Astrocyte of the cerebellum (primary cell): ENCODE measurements around the gene C1orf174.

Experiments used
- DNase-seq: peaks from one replicate; pipeline ENCODE4 v3.0.0-alpha.2; 2011; ENCODE audit warnings: low read depth
- H3K4me3 ChIP-seq: 2 replicates; pipeline ENCODE4 v1.5.1; 2011; ENCODE audit warnings: mild to moderate bottlenecking, low read depth, low read length, moderate library complexity
- CTCF ChIP-seq: IDR thresholded peaks from 2 replicates; pipeline ENCODE4 v1.5.1; 2012; ENCODE audit warnings: low read length, low read depth, moderate library complexity, mild to moderate bottlenecking; ENCODE audit errors: missing control alignments
- in situ Hi-C: cut with HindIII; loops from 2 replicates; pipeline ENCODE4 v1.10.0; 2017; ENCODE audit warnings: low sequenced_read_pairs

C1orf174 gene

DNA sequence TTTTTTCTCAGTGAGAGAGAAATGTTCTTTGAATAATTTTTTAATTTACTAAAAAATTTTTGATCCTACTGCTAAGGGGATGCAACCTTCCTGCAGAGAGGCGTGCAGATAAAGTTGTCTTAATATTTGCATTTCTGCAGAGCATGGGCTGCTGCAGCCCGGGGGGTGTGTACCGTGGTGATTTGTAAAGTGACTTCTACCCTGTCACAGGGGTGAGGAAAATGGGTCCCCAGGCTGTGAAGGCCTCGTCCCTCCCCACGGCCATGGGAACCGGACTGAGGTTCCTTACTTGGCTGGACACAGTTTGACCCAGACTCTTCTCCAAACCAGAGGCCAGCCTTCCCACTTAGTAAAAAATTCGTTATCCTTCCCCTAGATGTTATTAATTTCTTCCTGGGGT is 9.5 kb upstream of the C1orf174 start:
- no peak for TF ChIP-seq CTCF
- H3K4me3 ChIP-seq: no peak overlapping the region
- in situ Hi-C loops: no loop called here

GRCh38 chr1:3908886-3909517 is 8.9 kb upstream of the C1orf174 start:
- in situ Hi-C loops: no loop called here
- DNase-seq: no peak
- no peak overlapping the region for H3K4me3 ChIP-seq
- TF ChIP-seq CTCF: no peak

More for the DNA sequence above, 9.5 kb upstream of the C1orf174 start:
- no peak for DNase-seq

DNA sequence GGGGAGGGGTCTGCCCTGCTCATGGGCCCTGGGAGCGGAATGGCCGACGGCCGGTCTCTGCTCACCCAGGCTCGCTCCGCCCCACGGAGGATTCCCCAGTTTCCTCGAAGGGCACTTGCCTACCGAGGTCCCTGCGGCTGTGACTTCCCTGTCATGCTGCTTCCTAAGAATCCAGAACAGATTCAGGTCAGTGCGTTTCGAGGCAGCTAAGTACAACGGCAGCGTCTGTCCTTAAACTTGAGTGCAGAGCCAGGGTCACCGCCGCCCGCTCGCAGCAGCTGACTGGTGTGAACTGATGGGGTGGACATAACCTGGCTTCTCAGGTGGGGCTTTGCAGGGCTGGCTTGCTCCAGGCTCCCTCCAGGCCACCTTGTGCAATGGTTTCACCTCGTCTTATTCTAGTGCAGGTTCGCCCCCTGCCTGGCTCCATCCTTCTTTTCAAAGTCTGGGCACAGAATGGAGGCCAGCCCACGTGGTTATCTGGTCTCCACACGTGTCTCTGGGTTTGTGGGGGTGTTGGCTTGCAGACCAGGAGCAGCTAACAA is 7.6 kb upstream of the C1orf174 start:
- H3K4me3 ChIP-seq: no peak overlapping the region
- in situ Hi-C loops: no loop called here
- no peak for TF ChIP-seq CTCF
- DNase-seq: no peak

DNA sequence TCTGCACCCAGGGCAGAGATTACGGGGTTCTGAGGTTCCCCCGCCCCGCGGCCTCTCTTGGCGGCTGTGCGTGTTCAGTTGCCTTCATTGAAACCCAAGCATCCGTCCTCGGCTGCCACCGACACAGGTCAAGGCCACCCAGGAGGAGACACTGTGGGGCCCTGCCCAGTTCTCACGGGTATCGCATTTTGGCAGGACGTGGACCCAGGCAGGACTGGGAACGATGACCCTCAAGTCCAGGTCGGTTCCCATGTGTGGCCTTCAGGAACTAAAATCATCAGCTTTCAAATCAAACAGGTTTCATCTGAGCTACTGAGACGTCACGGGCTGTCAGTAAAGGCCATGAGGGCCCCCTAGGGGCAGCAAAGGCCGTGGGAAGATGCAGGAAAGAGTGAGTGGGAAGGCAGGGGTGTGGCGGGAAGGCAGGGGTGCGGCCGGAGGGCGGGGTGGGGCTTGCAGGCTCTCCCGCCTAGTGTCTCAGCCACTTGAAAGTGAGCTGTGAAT is 7.0 kb upstream of the C1orf174 start:
- in situ Hi-C loops: no loop called here
- DNase-seq: no peak
- no peak for TF ChIP-seq CTCF
- H3K4me3 ChIP-seq: no peak overlapping the region

DNA sequence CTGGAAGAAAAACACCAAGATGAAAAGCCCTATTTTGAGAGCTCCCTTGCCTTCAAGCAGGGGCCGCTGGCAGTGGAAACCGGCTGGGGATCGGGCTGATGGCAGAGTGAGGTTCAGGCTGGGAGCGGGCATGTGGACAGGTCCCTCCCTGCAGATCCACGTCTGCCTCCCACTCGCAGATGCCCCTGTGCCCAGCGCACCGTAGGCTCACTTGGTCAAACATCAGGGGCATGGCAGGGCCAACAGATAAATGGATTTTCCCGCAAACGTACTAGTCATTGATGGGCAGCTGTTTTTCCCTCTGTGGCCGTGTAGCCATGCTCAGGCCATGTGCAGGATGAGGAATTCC is 6.6 kb upstream of the C1orf174 start:
- in situ Hi-C loops: no loop called here
- H3K4me3 ChIP-seq: no peak overlapping the region
- no peak for TF ChIP-seq CTCF
- DNase-seq: no peak

DNA sequence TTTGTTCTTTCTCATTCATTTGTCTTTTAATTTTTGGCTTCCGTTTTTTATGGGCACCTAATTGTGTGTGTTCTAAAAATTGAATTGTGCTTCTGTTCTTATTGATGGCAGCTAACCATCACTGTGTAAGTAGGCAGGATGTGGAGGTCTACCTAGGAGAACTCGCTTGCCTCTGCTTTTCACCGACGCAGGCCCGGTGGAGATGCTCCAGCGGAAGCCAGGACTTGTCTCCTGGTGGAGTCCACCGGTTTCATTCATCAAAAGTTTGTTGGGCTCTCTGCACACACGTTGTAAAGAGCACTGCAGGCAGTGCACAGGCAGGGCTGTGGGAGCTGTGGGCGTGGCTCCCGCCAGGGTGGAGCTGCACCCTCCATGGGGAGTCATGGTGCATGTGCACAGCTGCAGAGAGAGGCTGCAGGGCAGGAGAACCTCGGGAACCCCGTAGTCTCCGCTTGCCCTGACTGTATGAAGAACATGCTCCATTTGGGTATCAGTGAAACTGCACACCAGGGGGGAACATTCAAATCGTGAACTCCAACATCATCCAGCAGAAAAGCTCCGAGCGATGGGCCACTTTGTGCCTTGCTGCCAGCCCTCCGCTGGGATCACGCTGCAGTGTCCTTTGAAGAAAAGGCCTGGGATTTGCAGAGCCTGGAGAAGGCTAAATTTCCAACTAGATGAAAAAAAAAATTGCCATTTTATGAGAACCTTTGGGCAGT is 6.0 kb upstream of the C1orf174 start:
- in situ Hi-C loops: no loop called here
- no peak for TF ChIP-seq CTCF
- no peak for DNase-seq

More for the DNA sequence above, 6.0 kb upstream of the C1orf174 start:
- H3K4me3 ChIP-seq: no peak overlapping the region
